Measurements from ENCODE around the gene CRYBG3.

Gene CRYBG3

GRCh38 chr3:97821774-97822358 lies at the start of gene CRYBG3:
CRYBG3 (plus strand) TSS chr3:97822011; CDS start chr3:97822207, 196 bp downstream.
- H3K4me3 ChIP-seq (ENCODE audit: low read depth, low read length), result peak within 1 kb of the TSS; percentile 86
- DNase-seq (ENCODE audit: low read depth), result peak; percentile 38

- H3K4me3 ChIP-seq (ENCODE audit: low read depth, low read length), result no peak overlapping the region
- no peak for DNase-seq (ENCODE audit: low read depth)
Measured at GRCh38 chr3:97772926-97773325, 48.9 kb upstream of the CRYBG3 start.

GRCh38 chr3:97778152-97778551 lies 43.7 kb upstream of the CRYBG3 start:
- H3K4me3 ChIP-seq (ENCODE audit: low read depth, low read length), result no peak overlapping the region
- DNase-seq (ENCODE audit: low read depth), result no peak

GRCh38 chr3:97793420-97794019 lies 28.3 kb upstream of the CRYBG3 start:
- no peak overlapping the region for H3K4me3 ChIP-seq (ENCODE audit: low read depth, low read length)
- DNase-seq (ENCODE audit: low read depth), result peak; percentile 8

DNA sequence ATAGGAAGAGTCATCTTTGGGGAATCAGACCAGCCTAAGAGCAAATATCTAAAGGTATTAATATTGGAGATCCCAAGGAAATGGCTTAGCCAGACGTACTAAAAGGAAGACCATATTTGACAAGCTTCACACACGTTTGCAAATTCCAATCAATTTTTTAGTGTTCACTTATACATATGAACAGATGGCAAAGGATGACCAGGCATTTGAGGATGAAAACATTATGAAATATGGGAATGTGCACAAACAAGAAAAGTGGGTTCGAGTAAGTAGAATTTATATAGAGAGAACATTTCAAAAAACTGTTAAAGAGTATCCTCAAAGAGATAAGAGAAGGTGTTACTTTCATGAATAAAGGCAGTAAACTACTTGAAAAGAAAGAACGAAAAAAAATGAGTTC lies 25.9 kb upstream of the CRYBG3 start:
- H3K4me3 ChIP-seq (ENCODE audit: low read depth, low read length), result no peak overlapping the region
- no peak for DNase-seq (ENCODE audit: low read depth)

GRCh38 chr3:97804471-97804870 lies 17.3 kb upstream of the CRYBG3 start:
- no peak for DNase-seq (ENCODE audit: low read depth)
- no peak overlapping the region for H3K4me3 ChIP-seq (ENCODE audit: low read depth, low read length)

DNA sequence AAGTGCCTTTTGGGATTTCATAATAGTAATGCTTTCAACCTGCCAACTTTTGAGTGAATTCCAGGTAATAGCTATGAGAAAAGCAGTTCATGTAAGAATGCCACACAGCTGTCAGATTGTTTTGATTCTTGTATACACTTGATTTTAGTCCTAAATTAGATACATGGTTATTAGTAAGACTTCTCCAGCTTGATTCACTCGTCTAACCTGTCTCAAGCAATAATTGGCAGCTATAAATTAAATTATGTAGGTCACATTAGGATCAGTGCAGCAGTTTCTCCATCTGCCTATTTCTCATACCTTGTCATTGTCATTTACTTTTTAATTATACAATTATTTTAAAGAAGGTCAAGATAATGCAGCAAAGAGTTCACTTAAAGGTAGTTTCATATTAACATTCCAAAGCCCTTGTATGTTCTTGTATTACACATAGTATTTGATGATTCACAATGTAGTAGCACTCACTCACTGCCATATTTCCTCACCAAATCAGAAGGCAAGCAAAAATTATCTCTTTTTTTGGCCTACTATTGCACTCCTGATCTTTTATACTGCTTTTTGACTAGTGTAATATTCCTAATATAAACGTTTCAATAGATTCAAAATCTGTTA lies 10.9 kb upstream of the CRYBG3 start:
- DNase-seq (ENCODE audit: low read depth), result no peak
- no peak overlapping the region for H3K4me3 ChIP-seq (ENCODE audit: low read depth, low read length)

DNA sequence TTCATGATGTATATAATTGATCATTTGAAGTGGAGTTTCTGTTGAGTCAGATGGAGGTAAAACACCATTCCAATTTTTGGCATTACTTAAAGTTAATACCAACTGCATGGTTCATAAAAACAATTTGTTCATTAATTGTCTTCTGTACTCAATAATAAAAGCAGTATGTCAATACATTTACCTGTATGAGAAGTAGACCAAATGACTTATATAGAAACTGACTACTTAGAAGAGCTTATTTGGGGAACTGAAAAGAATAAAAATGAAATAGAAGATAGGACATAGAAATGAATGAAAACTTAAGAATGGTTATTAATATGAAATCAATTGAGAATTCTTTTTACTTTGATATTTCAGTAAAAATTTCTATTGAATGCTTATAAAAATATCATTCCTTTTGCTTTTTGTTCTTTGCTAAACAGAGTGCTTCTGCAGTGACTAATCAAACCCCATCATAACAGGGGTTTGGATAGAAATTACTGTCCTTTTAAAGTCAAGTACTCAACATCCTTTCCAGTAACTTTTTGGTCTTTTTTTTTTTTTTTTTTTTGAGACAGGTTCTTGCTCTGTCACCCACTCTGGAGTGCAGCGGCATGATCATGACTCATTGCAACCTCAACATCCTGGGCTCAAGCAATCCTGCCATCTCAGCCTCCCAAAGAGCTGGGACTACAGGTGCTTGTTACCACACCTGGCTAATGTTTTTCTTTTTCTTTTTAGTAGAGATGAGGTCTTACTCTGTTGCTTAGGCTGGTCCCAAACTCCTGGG lies 6.5 kb upstream of the CRYBG3 start:
- H3K4me3 ChIP-seq (ENCODE audit: low read depth, low read length), result no peak overlapping the region
- DNase-seq (ENCODE audit: low read depth), result no peak

DNA sequence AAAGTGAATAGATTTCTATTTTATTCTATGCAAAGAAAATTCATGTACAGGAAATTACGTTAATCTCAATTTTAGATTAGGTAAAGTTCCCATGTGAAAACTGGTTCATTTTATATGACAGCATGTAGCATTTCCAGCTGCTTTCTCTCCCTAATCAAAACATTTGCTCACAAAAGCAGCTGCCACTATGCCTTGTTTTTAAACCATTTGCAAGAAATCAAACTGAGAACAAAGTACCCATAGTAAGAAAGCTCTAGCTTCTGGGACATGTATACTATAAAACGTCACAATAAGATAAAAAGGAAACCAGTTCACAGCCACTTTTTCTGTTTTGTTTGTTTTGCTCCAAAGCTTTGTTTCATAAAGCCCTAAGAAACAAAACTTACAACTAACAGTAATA lies 5.0 kb upstream of the CRYBG3 start:
- H3K4me3 ChIP-seq (ENCODE audit: low read depth, low read length), result no peak overlapping the region
- no peak for DNase-seq (ENCODE audit: low read depth)

GRCh38 chr3:97817965-97818364 lies 3.8 kb upstream of the CRYBG3 start:
- no peak for DNase-seq (ENCODE audit: low read depth)

GRCh38 chr3:97820780-97821179 lies 1.0 kb upstream of the CRYBG3 start:
- DNase-seq (ENCODE audit: low read depth), result no peak
- H3K4me3 ChIP-seq (ENCODE audit: low read depth, low read length), result peak overlapping the region; percentile 86

More at GRCh38 chr3:97817965-97818364, 3.8 kb upstream of the CRYBG3 start:
- no peak overlapping the region for H3K4me3 ChIP-seq (ENCODE audit: low read depth, low read length)

- no peak for DNase-seq (ENCODE audit: low read depth)
- H3K4me3 ChIP-seq (ENCODE audit: low read depth, low read length), result peak overlapping the region; percentile 86
Measured at GRCh38 chr3:97821287-97821773, 481 bp upstream of the CRYBG3 start.

DNA sequence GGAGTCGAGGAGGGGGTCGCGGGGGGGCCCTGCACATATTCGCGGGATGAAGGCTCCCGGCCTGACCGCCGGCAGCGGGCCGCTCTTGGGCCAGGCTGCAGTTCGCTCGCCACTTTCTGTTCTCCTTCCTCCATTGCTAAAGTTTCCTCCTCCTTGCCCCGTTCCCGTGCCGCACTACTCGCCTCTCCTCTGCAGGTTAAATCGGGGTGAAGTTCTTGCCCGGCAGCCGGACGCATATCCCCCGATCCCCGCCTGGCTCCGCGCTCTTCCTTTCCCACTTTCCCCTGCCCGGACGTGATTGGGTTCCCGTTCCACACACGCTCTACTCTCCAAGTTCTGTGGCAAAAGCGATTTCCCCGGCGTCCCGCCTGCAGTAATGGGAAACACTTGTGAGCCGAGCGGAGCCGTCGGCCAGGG lies 556 bp downstream of the CRYBG3 start:
- peak overlapping the region; percentile 86 for H3K4me3 ChIP-seq (ENCODE audit: low read depth, low read length)
- DNase-seq (ENCODE audit: low read depth), result no peak

DNA sequence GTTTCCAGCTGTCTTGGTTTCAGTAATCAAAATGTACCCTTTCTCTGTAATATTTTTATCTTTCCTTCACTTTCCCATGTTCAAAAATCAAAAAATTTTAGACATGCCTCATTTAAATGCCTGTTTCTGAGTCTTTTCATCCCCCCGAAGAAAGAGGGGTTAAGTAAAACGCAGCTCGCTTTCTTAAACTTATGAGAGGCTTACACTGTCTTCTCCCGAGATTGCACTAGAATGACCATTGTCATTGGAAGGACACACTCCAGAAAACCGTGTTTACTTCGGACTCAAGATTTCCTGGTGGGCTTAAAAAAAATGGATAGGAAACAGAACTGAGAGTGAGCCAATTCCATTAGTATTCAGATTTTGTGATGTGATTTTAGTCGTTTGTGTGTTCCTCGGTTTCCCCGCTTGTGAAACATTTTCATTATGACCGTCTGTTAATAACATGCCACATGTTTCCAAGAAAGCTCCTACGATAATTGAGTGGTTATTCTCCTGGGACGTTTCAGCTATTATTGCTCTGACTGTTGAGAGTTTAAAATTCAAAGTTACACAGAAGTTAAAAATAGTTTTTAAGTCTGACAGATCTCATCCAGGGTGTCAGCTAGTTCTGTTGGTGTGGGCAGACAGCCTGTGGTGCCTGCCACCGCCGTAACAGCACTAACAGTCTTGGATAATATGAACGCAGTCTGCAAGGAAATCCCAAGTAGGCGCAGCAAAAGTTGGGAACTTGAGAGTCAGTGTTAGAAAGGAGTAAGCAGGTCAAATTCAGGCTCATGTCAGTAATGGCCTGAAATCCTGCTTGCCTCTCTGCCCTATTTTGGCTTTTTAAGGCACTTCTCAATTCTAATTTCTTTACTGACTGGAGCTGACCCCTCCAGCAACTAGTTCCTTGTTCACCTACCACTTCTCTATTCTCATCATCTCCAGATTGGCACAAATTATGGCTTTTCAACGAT lies 1.5 kb downstream of the CRYBG3 start:
- peak overlapping the region; percentile 86 for H3K4me3 ChIP-seq (ENCODE audit: low read depth, low read length)
- no peak for DNase-seq (ENCODE audit: low read depth)

DNA sequence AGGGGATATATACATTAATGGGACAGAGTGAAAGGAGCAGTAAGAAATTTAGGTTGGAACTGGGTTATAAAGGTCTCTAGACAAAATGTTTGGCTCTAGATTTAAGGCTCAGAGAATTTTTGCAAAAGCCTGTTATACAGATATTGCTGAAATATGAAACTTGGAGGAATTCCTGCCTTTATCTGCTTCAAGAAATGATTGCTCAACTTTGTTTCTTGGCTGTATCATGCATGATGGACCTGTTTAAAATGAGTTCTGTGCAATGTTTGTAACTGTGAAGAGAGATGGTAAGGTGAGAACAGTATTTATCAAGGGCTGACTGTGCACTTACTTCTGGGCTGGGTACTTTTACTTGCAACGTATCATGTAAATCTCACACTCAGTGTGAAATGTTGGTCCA lies 3.3 kb downstream of the CRYBG3 start:
- H3K4me3 ChIP-seq (ENCODE audit: low read depth, low read length), result no peak overlapping the region
- DNase-seq (ENCODE audit: low read depth), result no peak

DNA sequence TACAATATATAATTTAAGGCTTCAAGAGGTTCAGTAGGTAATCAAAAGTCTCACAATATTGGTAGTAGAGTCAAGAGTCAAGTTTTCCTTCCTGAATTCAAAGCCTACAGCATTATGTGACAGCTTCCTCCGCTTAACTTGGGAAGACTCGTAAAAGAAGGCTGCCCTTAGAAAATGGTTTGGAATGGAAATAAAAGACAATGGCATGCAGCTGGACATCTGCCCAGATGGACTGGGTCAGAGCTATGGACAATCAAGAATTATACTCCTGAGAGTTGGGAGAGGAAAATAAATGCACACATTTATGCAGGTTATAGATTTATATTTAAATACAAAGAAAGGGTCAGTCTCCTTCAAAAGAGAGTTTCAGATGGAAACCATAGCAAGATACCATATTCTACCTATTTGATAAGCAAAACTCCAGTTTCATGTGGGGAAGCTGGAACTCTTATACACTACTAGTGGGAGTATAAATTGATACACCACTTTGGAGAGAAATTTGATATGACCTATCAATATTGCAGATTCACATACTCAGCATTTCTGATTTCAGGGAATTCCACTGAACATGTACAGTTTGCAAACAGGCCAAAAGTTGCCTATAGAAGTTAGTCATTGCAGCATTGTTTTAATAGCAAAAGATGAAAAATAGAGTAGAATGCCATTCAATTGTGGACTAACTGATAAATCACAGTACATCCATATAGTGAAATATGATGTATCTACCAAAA lies 6.1 kb downstream of the CRYBG3 start:
- DNase-seq (ENCODE audit: low read depth), result no peak
- H3K4me3 ChIP-seq (ENCODE audit: low read depth, low read length), result no peak overlapping the region

- no peak for DNase-seq (ENCODE audit: low read depth)
- no peak overlapping the region for H3K4me3 ChIP-seq (ENCODE audit: low read depth, low read length)
Measured at GRCh38 chr3:97829198-97829597, 7.4 kb downstream of the CRYBG3 start.

GRCh38 chr3:97830638-97831037 lies 8.8 kb downstream of the CRYBG3 start:
- DNase-seq (ENCODE audit: low read depth), result no peak
- H3K4me3 ChIP-seq (ENCODE audit: low read depth, low read length), result no peak overlapping the region
